ACC112 (cell line): ENCODE measurements around the gene NPR1.

Source experiments
- H2AFZ ChIP-seq: fragments of 200-600 bp; sonication (generic); one replicate; pipeline ENCODE4 v1.6.0; 2017; ENCODE audit warnings: antibody characterized with exemption, low read length; ENCODE audit not compliant: unreplicated experiment
- H3K27ac ChIP-seq: fragments of 200-600 bp; sonication (generic); 2 replicates; pipeline ENCODE4 v1.5.1; 2014; ENCODE audit warnings: low read depth, mild to moderate bottlenecking, antibody characterized with exemption, low read length, moderate library complexity
- H3K27me3 ChIP-seq: fragments of 200-600 bp; sonication (generic); 2 replicates; pipeline ENCODE4 v1.6.1; 2014; ENCODE audit warnings: mild to moderate bottlenecking, antibody characterized with exemption, low read length, moderate library complexity, mixed read lengths; ENCODE audit not compliant: insufficient read depth
- H3K36me3 ChIP-seq: fragments of 200-600 bp; sonication (generic); 2 replicates; pipeline ENCODE4 v1.6.1; 2016; ENCODE audit warnings: mild to moderate bottlenecking, antibody characterized with exemption, low read length, moderate library complexity, mixed read lengths; ENCODE audit not compliant: insufficient read depth
- H3K4me1 ChIP-seq: fragments of 200-600 bp; sonication (generic); one replicate; pipeline ENCODE4 v1.6.1; 2016; ENCODE audit warnings: low read length, mixed read lengths; ENCODE audit not compliant: insufficient read depth, unreplicated experiment, control insufficient read depth
- H3K4me3 ChIP-seq: fragments of 200-600 bp; sonication (generic); 2 replicates; pipeline ENCODE4 v1.5.1; 2014; ENCODE audit warnings: mild to moderate bottlenecking, low read depth, low read length
- H3K79me2 ChIP-seq: fragments of 200-600 bp; sonication (generic); one replicate; pipeline ENCODE4 v1.6.0; 2016; ENCODE audit warnings: low read length; ENCODE audit not compliant: control insufficient read depth, unreplicated experiment, insufficient read depth

The NPR1 gene

GRCh38 chr1:153728305-153729066 is 50.0 kb downstream of the NPR1 start:
- H3K4me1 ChIP-seq = peaks cover 24% of the 10 kb centered on the region
- peak overlapping the region; percentile 55 for H2AFZ ChIP-seq
- peak overlapping the region; percentile 80 for H3K27ac ChIP-seq
- H3K36me3 ChIP-seq = no peaks in the 10 kb centered on the region
- no peaks in the 10 kb centered on the region for H3K27me3 ChIP-seq
- H3K79me2 ChIP-seq = peaks cover 22% of the 10 kb centered on the region
- H3K4me3 ChIP-seq = peak overlapping the region; percentile 99

- Histone ChIP-seq H3K4me1 (peaks cover 28% of the 10 kb centered on the region), H3K79me2 (peaks cover 22% of the 10 kb centered on the region), H3K27ac (no peak overlapping the region), H3K27me3 (no peaks in the 10 kb centered on the region), H3K36me3 (no peaks in the 10 kb centered on the region), H2AFZ (no peak overlapping the region), H3K4me3 (peak overlapping the region; percentile 48)
Measured at GRCh38 chr1:153730468-153730988, 52.0 kb downstream of the NPR1 start.

- Histone ChIP-seq H3K4me1 (peaks cover 27% of the 10 kb centered on the region), H2AFZ (no peak overlapping the region), H3K27me3 (no peaks in the 10 kb centered on the region), H3K4me3 (no peak overlapping the region), H3K27ac (peak overlapping the region; percentile 48), H3K79me2 (peaks cover 13% of the 10 kb centered on the region), H3K36me3 (no peaks in the 10 kb centered on the region)
Measured at GRCh38 chr1:153733970-153734369, 55.5 kb downstream of the NPR1 start.

- Histone ChIP-seq H3K27me3 (no peaks in the 10 kb centered on the region), H2AFZ (no peak overlapping the region), H3K36me3 (no peaks in the 10 kb centered on the region), H3K27ac (0 out of 2 replicates have a peak overlapping the region, but pooled peaks have one; percentile 6), H3K4me3 (no peak overlapping the region), H3K79me2 (peaks cover 8% of the 10 kb centered on the region), H3K4me1 (peaks cover 22% of the 10 kb centered on the region)
Measured at GRCh38 chr1:153734396-153735089, 56.1 kb downstream of the NPR1 start.

- H3K27me3 ChIP-seq = no peaks in the 10 kb centered on the region
- peaks cover 8% of the 10 kb centered on the region for H3K79me2 ChIP-seq
- no peak overlapping the region for H3K27ac ChIP-seq
- no peak overlapping the region for H2AFZ ChIP-seq
- no peak overlapping the region for H3K4me3 ChIP-seq
- H3K36me3 ChIP-seq = no peaks in the 10 kb centered on the region
- H3K4me1 ChIP-seq = peaks cover 17% of the 10 kb centered on the region
Measured at GRCh38 chr1:153735090-153735420, 56.6 kb downstream of the NPR1 start.

GRCh38 chr1:153741986-153742385 is 63.5 kb downstream of the NPR1 start:
- H3K27ac ChIP-seq = peak overlapping the region; percentile 82
- H2AFZ ChIP-seq = no peak overlapping the region
- H3K27me3 ChIP-seq = no peaks in the 10 kb centered on the region
- peaks cover 20% of the 10 kb centered on the region for H3K4me1 ChIP-seq
- peaks cover 18% of the 10 kb centered on the region for H3K36me3 ChIP-seq
- no peaks in the 10 kb centered on the region for H3K79me2 ChIP-seq
- 0 out of 2 replicates have a peak overlapping the region, but pooled peaks have one; percentile 4 for H3K4me3 ChIP-seq

GRCh38 chr1:153742411-153743142 is 64.1 kb downstream of the NPR1 start:
- H2AFZ ChIP-seq = no peak overlapping the region
- no peaks in the 10 kb centered on the region for H3K79me2 ChIP-seq
- peak overlapping the region; percentile 82 for H3K27ac ChIP-seq
- peaks cover 20% of the 10 kb centered on the region for H3K36me3 ChIP-seq
- peaks cover 20% of the 10 kb centered on the region for H3K4me1 ChIP-seq
- H3K4me3 ChIP-seq = peak overlapping the region; percentile 14; the same call in 1 of the 2 replicates
- H3K27me3 ChIP-seq = no peaks in the 10 kb centered on the region
